GM10847 (cell line): ENCODE results near the gene ADRA2B.

Source experiments
- POLR2A ChIP-seq: IDR thresholded peaks from 2 replicates; pipeline ENCODE4 v1.6.1; 2011; ENCODE audit not compliant: insufficient read length; ENCODE audit errors: extremely low read depth

Gene ADRA2B

DNA sequence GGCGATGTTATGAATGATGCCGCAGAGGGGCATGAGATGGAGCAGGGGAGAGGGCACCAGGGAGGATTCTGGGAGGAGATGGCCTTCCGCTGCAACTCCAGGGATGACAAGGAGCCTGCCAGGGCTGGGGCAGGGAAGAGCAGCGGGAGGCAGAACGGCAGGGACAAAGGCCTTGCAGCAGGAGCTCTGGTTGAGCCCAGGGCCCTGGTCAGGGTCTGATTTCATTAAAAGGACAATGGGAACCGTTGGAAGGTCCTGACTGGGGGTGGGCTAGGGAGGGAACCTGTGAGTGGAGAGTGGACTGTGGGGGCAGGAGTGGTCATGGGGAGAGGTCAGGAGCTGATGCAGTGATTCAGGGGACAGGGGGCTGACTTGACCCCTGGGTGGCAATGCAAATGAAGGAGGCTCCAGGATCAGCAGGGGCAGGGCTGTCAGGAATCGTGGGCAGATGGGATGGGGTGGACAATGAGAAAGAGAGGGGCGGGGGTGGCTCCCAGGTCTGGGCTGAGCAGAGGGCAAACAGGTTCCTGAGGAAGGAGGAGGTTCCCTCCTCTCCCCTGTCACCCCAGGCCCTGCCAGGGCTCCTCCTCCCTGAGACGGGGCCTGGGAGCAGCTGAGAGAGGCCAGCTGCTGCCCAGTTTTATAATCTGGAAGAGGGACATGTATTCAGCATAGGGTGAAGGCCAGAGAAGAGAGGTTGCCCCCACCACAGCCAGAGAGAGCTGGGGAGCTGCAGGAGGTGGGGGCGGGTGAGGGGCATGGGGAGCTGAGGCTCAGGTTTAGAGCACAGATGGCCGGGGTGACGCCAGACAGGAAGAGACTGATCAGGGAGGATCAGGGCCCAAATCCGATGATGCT lies 36.2 kb upstream of the ADRA2B start:
- TF ChIP-seq POLR2A = no peak

DNA sequence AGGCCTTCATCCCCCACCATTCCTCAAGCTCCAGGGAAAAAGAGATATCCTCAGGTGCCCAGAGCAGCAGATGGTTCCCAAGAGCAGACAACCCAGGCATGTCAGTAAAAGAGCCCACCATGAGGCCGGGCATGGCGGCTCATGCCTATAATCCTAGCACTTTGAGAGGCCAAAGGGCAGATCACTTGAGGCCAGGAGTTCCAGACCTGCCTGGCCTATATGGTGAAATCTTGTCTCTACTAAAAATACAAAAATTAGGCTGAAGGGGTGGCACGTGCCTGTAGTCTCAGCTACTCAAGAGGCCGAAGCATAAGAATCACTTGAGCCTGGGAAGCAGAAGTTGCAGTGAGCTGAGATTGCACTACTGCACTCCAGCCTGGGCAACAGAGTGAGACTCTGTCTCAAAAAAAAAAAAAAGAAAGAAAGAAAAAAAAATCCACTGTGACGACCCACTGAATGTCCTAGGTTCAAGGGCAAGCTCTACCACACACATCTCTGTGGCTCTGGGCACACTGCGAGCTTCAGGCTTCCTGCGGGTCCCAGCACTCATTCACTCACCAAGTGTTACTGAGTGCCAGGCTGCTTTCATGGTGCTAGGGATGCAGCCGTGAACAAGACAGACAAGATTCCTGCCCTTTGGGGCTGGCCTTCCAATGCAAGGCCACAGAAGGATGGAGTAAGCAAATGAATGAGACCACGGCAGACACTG lies 35.4 kb upstream of the ADRA2B start:
- no peak for TF ChIP-seq POLR2A

DNA sequence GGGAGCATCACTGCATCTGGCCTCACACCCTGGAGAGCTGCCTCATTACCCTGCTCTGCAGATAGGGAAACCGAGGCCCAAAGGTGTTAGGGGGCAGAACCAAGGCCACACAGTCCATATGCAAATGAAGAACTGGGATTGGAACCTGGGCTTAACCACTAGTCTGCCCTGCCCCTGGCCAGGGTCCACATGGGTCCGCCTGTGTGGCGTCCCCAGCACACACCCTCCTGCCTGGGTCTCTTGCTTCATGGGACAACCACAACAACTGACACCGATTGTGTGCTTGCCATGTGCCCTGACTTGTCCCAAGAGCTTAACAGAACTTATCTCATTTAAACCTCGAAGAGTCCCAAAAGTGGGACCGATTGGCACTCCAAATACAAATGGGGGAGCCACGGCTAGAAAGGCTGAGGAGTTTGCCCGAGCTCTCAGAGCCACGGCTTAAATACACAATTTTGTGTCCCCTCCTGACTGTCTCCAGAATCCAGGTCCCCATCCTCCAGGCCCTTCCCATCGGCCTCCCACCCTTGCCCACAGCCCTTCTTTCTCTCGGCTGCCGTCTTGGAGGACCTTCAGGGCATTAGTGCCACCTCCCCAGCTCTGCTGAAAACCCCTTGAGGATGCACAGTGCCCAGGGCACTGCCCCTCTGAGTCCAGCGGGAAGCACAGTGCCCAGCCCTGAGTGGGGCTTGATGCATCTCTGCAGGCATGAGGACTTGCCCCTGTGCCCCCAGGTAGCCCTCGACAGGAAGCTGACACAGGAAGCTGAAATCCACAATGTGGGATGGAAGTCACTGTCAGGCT lies 34.6 kb upstream of the ADRA2B start:
- no peak for TF ChIP-seq POLR2A

DNA sequence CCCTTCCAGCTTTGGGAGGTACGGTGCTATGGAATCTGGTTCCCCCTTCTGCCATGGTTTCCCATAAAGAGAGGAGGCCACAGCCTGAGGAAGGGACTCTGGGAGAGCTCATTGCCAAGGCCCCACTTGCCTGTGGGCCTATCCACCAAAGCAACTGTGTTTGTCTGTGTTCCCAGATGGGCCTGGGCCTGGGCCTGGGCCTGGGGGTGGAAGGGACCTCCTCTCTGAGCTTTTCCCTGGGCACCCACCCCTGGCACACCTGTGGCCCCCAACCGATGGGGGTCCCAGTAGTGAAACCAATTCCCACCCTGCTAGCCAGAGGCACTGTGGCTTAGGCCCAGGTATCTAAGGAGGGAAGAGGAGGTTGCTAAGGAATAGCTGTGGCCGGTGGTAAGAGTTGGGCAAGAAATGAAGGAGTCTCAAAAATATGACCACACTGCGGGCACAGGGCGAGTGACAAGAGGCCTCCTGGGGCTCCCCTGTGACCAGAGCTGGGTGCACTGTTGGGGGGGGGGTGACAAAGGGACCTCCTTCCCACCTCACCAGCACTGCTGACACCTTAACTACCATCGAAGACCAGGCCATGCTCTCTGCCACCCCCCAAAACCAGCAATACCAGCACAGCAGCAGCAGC lies 33.8 kb upstream of the ADRA2B start:
- TF ChIP-seq POLR2A = no peak

DNA sequence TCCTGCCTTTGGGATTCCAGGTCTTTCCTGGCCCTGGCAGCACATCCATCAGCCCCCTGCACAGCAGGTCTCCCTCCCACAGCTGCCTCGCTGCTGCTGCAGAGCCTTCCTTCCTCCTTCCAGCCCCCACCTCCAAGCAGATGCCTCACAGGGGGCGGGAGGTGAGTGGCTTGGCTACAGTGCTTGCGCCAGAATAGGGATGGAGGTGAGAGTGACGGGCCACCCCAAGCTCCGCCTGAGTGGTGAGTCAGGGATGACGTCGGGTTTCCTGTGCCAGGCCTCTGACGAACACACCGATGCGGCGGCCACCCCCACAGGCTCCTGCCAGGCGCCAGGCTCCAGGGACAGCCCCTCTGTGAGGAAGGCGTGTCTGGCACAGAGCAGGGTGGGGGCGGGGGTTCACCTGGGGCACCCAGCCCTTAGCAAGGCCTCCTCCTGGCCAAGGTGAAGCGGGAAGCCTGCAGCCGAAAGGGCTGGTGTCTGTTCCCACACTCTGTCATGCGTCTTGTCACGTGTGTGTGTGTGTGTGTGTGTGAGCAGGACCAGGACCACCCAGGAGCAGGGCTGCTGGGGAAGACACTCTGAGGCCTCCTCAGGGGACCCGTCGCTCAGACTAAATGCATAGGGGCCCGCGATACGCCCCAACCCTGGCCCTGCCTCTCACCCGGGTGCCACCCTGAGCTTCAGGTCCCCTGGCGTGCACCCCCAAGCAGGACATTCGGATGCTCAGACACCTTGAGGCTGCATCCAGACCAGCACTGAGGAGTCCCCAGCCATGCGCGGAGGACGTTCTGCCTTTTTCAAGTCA lies 32.2 kb upstream of the ADRA2B start:
- peak; percentile 42 for TF ChIP-seq POLR2A

DNA sequence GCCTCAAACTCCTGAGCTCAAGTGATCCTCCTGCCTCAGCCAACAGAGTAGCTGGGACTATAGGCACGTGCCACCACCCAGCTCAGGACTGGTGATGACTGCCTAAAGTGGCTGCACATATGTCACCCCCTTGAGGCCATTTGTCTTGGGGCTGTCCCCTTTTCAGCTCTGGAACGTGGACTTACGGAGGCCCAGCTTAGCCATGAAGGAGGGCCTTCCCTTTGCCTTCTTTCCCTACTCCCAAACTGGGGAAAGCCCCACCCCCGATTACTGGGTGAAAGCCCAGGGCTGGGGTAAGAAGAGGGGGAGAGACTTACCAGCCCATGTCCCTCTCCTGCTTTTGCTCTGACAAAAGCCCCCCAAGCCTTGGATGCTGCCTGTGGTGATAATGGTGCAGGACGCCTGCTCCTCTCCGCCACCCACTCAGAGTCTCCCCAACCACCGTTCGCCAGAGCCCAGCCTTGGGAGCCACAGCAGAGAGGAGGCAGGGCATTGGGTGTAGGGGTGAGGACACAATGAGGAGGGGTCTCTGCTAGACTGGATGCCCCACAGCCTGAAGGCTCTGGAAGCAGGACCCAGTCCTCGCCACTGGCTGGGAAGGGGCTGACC lies 31.3 kb upstream of the ADRA2B start:
- no peak for TF ChIP-seq POLR2A

DNA sequence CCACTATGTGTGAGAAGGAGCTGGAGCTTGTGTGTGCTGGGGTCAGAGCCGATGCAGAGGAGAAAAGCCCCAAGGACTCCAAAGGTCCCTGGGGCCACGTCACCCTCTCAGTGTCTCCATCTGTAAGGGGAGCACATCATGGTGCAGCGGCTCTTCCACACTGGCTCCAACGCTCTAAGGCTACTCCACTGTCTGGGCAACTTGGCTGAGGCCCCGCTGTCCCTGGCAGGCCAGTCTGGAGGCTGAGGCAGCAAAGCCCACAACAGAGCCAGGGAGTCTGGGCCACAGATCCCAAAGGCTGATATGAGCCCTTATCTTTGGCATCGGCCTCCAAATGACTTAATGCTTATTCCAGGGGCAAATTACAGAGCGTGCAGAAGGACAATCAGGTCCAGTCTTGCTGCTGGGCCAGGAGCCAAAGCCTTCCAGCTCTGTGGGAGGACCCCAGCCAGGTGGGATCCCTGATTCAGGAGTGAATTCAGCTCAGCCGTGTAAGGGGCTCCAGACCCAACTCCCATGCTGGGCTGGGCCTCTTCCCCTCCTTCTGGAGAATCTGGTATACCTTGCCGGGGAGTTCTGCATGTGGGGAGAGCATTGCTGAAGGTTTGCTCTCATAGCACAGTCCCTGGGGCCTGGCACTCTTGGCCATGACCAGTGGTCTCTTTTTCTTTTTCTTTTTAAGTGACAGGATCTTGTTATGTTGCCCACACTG lies 30.7 kb upstream of the ADRA2B start:
- no peak for TF ChIP-seq POLR2A

DNA sequence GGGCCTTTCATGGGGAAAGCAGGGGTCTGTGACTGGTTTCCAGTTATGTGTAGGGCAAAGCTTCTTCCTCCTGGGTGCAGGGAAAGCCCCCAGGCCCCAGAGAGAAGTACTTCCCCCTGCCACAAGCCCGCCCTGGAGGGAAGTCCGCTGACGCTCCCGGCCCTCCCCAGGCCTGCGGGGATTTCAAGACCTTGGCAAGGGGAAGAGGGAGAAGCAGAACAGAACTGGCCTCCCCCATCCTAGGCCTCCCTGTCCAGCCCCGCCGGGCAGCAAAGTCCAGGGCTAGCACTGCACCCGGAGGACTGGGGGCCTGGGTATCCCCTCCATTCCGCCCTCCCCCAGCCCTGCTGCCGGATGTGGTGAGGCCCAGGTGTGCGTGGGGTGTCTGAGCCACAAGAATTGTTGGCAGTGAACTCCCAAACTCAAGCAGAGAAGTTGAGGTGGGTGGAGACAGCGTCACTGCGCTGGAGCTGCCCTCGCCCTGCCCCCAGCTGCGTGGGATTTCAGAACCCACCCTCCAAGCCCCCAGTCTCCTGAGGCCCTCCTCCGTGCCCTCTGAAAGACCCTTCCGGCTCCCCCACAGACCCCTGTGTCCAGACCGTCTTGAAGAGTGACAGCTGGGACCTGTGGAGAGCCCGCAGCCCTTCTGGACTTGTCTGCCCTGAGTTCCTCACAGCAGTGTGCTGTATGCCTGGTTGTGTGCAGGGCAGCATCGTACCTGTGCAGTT lies 29.9 kb upstream of the ADRA2B start:
- peak; percentile 54 for TF ChIP-seq POLR2A

DNA sequence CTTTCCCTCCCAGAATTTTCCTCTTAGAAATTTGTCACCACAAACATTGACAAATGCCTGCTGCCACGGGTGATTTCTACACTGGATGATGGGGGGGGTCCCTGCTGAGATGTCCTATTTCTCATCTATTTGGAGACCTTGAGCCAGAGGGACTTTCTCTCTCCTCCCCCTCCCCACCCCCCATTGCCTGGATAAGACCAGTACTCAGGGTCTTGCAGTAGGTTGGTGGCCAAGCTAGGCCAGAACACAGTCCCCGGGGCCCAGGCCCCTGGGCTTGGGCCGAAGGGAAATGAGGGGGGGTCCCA lies 29.4 kb upstream of the ADRA2B start:
- TF ChIP-seq POLR2A = no peak

DNA sequence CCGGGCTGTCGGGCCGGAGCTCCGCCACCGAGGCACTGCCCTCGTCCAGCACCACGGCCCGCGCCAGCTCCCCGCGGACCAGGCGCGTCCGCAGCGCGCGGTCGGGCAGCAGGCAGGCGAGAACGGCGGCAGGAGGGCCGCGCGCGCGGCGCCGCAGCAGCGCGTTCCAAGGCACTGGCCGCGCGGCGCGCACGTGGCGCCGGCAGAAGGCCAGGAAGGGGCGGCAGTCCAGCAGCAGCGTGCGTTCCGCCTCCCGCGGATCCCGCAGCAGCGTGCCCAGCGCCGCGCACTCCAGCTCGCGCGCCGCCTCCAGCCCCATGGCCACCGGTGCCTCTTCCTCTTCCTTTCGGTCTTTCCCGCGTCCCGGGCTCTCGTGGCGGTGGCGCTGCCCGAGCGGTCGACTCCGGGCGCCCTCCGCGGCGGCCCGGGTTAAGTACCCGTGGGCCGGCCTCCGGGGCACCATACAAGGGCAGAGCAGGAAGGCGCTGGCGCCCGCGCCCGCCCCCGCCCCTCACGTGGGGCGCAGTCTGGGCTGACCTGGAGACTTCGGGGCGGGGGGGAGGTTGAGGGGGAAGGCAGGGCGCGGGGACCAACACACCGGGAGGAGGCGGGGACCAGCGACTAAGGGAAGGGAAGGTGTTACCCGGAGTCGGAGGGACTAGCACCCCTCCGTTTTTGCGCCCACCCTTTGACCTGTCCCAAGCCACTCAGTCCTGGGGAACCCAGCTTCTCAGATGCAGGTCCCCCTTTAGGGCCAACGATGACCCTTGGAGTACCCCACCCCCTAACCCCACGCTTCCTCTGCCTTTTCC lies 28.9 kb upstream of the ADRA2B start, which contains the start of gene DUSP2:
TSS of gene DUSP2 (minus strand) at position 405 of the 812 bp plus-strand sequence. CDS start at position 319, 86 bp downstream.
- TF ChIP-seq POLR2A = peak; percentile 100

DNA sequence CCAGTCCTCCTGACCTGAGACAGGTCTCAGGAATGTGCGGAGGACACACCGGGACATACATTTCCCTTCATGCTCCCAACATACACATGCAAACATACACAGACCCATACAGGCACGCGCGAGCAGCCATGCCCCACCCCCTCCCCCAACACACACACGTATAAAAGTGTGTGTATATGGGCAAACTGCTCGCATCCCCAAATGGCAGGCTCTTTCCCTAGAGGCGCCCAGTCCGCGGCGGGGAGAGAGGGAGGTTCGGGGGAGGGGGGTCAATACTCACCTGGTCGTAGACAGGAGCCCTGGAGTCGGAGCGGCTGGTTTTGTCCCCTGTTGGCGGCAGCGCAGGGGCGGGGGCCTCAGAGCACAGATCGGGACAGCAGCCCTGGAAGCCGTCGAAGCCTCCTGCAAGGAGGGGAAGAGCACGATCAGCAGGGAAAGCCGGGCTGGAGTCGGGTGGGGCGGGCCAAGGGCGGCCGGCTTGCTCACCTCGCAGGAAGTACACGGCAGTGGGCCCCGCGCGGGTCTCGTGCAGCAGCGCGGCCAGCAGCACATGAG lies 28.2 kb upstream of the ADRA2B start:
- no peak for TF ChIP-seq POLR2A
